Measurements from ENCODE around the gene ARMC2.
"Not testable (repeated sequence)": the region's sequence is repeated elsewhere in the genome, so short reads cannot be mapped to it uniquely, and the experiment has no call there.

ARMC2 gene

GRCh38 chr6:108848116-108848868 lies at the start of gene ARMC2:
TSS of gene ARMC2 (plus strand) at chr6:108848422. CDS start at chr6:108854268, 5,846 bp downstream.
- DNase-seq (ENCODE audit: low spot score), result peak; percentile 95

GRCh38 chr6:108798670-108799353 lies 49.4 kb upstream of the ARMC2 start:
- DNase-seq (ENCODE audit: low spot score), result no peak

GRCh38 chr6:108799354-108799717 lies 48.9 kb upstream of the ARMC2 start:
- no peak for DNase-seq (ENCODE audit: low spot score)

GRCh38 chr6:108799791-108800190 lies 48.4 kb upstream of the ARMC2 start:
- no peak for DNase-seq (ENCODE audit: low spot score)

- no peak for DNase-seq (ENCODE audit: low spot score)
Observed at GRCh38 chr6:108800427-108800864, 47.8 kb upstream of the ARMC2 start.

GRCh38 chr6:108801366-108801765 lies 46.9 kb upstream of the ARMC2 start:
- no peak for DNase-seq (ENCODE audit: low spot score)

GRCh38 chr6:108803982-108804490 lies 44.2 kb upstream of the ARMC2 start:
- no peak for DNase-seq (ENCODE audit: low spot score)

- DNase-seq (ENCODE audit: low spot score), result no peak
Observed at GRCh38 chr6:108804956-108805355, 43.3 kb upstream of the ARMC2 start.

- no peak for DNase-seq (ENCODE audit: low spot score)
Observed at GRCh38 chr6:108805611-108806167, 42.5 kb upstream of the ARMC2 start.

- DNase-seq (ENCODE audit: low spot score), result no peak
Observed at GRCh38 chr6:108806171-108806570, 42.1 kb upstream of the ARMC2 start.

GRCh38 chr6:108806665-108807064 lies 41.6 kb upstream of the ARMC2 start:
- DNase-seq (ENCODE audit: low spot score), result no peak

- no peak for DNase-seq (ENCODE audit: low spot score)
Observed at GRCh38 chr6:108807928-108808327, 40.3 kb upstream of the ARMC2 start.

GRCh38 chr6:108809211-108809610 lies 39.0 kb upstream of the ARMC2 start:
- no peak for DNase-seq (ENCODE audit: low spot score)

- DNase-seq (ENCODE audit: low spot score), result no peak
Observed at GRCh38 chr6:108810057-108810643, 38.1 kb upstream of the ARMC2 start.

- DNase-seq (ENCODE audit: low spot score), result no peak
Observed at GRCh38 chr6:108811490-108811889, 36.7 kb upstream of the ARMC2 start.

GRCh38 chr6:108813218-108813617 lies 35.0 kb upstream of the ARMC2 start:
- DNase-seq (ENCODE audit: low spot score), result not testable (repeated sequence)

- not testable (repeated sequence) for DNase-seq (ENCODE audit: low spot score)
Observed at GRCh38 chr6:108817276-108817675, 30.9 kb upstream of the ARMC2 start.

- no peak for DNase-seq (ENCODE audit: low spot score)
Observed at GRCh38 chr6:108820006-108820405, 28.2 kb upstream of the ARMC2 start.

GRCh38 chr6:108822401-108822800 lies 25.8 kb upstream of the ARMC2 start:
- no peak for DNase-seq (ENCODE audit: low spot score)

GRCh38 chr6:108825326-108825725 lies 22.9 kb upstream of the ARMC2 start:
- no peak for DNase-seq (ENCODE audit: low spot score)

- DNase-seq (ENCODE audit: low spot score), result no peak
Observed at GRCh38 chr6:108831104-108831503, 17.1 kb upstream of the ARMC2 start.

- no peak for DNase-seq (ENCODE audit: low spot score)
Observed at GRCh38 chr6:108832738-108833137, 15.5 kb upstream of the ARMC2 start.

Data from hematopoietic multipotent progenitor cell treated with erythropoietin and hydrocortisone succinate and interleukin-3 and kit ligand, for 17 days (in vitro differentiated cells).